Sigmoid colon (tissue), 7 donors: ENCODE results near the gene PDGFRB. TPM values are rescaled to one million over a fixed set of nuclear protein-coding genes. Genes with fewer than 3 reads are reported as not detected.

Experiments
- DNase-seq: peaks from one replicate; pipeline ENCODE4 v3.0.0-alpha.2; 2019
- H3K27ac ChIP-seq, 4 donors: fragments of 200-600 bp; sonication (generic); one replicate each; pipeline ENCODE4 v1.5.1; 2016 to 2019; ENCODE audit warnings: mild to moderate bottlenecking in 1 of 4
- H3K27me3 ChIP-seq, 3 donors: fragments of 200-600 bp; sonication (generic); one replicate each; pipeline ENCODE4 v1.5.1; 2019; ENCODE audit warnings: mild to moderate bottlenecking in 1 of 3
- H3K36me3 ChIP-seq, 4 donors: fragments of 200-600 bp; sonication (generic); one replicate each; pipeline ENCODE4 v1.5.1; 2016 to 2019
- H3K4me1 ChIP-seq, 4 donors: fragments of 200-600 bp; sonication (generic); one replicate each; pipeline ENCODE4 v1.5.1; 2017 to 2019
- H3K4me3 ChIP-seq, 4 donors: fragments of 200-600 bp; sonication (generic); one replicate each; pipeline ENCODE4 v1.5.1; 2017 to 2019; ENCODE audit warnings: mild to moderate bottlenecking in 2 of 4, moderate library complexity in 1 of 4
- H3K9me3 ChIP-seq, 4 donors: fragments of 200-600 bp in 3 of 4; sonication (generic) in 3 of 4; one replicate each; pipeline versions ENCODE4 v1.5.1 to v1.6.1; 2013 to 2019
- EP300 ChIP-seq, 4 donors: sonication (generic); formaldehyde crosslinking; IDR thresholded peaks; one replicate each; pipeline ENCODE4 v1.6.1; 2017; ENCODE audit warnings: antibody characterized with exemption in 4 of 4
- POLR2A ChIP-seq, 2 donors: fragments of 450-650 bp; IDR thresholded peaks; one replicate each; pipeline ENCODE4 v1.6.1; 2016; ENCODE audit warnings: antibody characterized with exemption in 2 of 2, mild to moderate bottlenecking in 2 of 2, moderate library complexity in 2 of 2
- POLR2AphosphoS5 ChIP-seq, 4 donors: sonication (generic); formaldehyde crosslinking; IDR thresholded peaks; one replicate each; pipeline ENCODE4 v1.6.1; 2017; ENCODE audit warnings: antibody characterized with exemption in 4 of 4
- WGBS, 2 donors: extraction: QIAGEN DNeasy Blood & Tissue Kit; methylation state at CpG; one replicate each; pipeline ENCODE4 v1.1.7; 2013; 5-methylcytosine and 5-hydroxymethylcytosine counted together
- intact Hi-C: fragments of 100-400 bp; cut with DNase I; formaldehyde crosslinking; loops from one replicate; pipeline ENCODE4 v1.15.1; 2023
- polyA plus RNA-seq, 3 donors: library from polyadenylated mRNA; stranded (reverse); fragments of 200-250 nt; gene quantifications; one replicate each; pipeline ENCODE4 v1.2.3, GENCODE V29; 2013
- total RNA-seq, 4 donors: library from RNA; depleted of rRNA; stranded (reverse); fragments of >200 nt; gene quantifications; one replicate each; pipeline ENCODE4 v1.1.0, GENCODE V29; 2016
- TF ChIP-seq, protein P1 (sequence below), 4 experiments: fragments of 450-650 bp in 3 of 4; fragments of 200-600 bp in 1 of 4; IDR thresholded peaks; one replicate each; pipeline ENCODE4 v1.5.1; 2016 to 2019; ENCODE audit warnings: antibody characterized with exemption in 4 of 4, mild to moderate bottlenecking in 3 of 4, moderate library complexity in 2 of 4
- donor health status: healthy with polysubstance abuse.
- donor health status: Bipolar disorder and iron deficiency.
- donor health status: healthy.

Gene PDGFRB
- total and polyA plus RNA-seq, 7 donors, result 3.9 to 104 (median 54.9) TPM

DNA sequence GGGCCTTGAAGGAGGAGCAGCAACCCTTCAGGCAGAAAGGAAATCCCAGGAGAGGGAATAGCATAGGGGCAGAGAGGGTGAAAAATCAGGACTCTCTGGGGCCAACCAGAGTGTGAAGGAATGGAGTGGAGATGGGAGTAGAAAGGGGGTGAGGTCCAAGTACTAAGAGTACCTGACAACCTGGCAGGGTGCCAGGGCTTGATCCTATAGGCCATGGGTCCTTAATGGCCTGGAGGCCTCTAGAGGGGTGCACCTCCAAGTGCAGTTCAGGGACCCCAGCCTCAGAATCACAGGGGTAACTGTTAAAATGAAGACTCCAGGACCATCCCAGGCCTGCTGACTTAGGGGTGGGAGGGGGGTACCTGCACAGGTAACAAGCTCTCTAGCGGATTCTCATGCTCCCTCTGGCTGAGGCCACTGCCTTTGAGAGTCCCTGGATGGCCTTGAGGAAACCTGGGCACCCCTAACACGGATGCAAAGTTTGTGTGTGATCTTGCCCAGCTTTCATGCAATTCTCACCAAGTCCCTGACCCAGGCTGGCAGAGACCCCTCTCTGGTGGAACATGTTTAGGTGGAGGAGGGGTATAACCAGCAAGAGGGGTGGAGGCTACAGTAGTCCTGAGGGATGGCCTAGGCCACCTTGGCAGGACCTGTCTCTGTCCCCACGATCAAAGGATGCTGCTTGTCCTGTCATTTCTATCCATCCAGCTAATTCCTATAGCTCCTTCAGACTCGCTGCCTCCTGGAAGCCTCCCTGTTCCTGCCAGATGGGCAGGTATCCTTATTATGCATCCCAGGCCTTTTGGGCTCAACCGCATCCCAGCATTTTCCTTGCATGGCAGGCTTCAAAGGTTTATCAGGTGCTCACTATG lies 51.7 kb downstream of the PDGFRB start:
- Histone ChIP-seq H3K4me1 (no peaks in the 10 kb centered on the region), H3K9me3 (no peaks in the 10 kb centered on the region), H3K27ac (no peak overlapping the region), H3K4me3 (no peak overlapping the region), H3K36me3 (no peaks in the 10 kb centered on the region), H3K27me3 (no peaks in the 10 kb centered on the region)
- intact Hi-C loops, result no loop called here
- WGBS, 2 donors, result 82 to 93% methylated on average over 5 of the region's 5 CpGs
- TF ChIP-seq POLR2AphosphoS5 (IDR thresholded peaks at IDR 0.05) (no peak), EP300 (IDR thresholded peaks at IDR 0.05) (no peak), POLR2A (IDR thresholded peaks at IDR 0.05) (no peak)
- TF ChIP-seq, protein P1, sequence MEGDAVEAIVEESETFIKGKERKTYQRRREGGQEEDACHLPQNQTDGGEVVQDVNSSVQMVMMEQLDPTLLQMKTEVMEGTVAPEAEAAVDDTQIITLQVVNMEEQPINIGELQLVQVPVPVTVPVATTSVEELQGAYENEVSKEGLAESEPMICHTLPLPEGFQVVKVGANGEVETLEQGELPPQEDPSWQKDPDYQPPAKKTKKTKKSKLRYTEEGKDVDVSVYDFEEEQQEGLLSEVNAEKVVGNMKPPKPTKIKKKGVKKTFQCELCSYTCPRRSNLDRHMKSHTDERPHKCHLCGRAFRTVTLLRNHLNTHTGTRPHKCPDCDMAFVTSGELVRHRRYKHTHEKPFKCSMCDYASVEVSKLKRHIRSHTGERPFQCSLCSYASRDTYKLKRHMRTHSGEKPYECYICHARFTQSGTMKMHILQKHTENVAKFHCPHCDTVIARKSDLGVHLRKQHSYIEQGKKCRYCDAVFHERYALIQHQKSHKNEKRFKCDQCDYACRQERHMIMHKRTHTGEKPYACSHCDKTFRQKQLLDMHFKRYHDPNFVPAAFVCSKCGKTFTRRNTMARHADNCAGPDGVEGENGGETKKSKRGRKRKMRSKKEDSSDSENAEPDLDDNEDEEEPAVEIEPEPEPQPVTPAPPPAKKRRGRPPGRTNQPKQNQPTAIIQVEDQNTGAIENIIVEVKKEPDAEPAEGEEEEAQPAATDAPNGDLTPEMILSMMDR (IDR thresholded peaks at IDR 0.05), result no peak
- DNase-seq, result no peak

DNA sequence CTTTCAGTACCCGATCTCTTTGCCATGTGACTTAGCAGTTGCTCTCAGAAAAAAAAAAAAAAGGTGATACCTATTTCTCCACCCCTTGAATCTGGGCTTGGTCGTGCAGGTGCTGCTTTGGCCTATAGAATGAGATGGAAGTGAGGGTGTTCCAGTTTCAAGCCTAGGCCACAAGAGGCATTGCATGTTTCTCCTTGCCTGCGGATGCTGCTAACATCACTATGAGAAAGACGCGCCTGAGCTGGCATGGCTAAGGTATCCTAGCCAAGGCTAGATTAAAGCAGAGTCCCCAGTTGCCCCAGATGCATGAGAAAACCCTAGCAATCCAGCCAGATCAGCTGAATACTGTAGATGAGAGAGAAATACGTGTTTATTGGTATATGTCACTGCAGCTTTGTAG lies 54.6 kb downstream of the PDGFRB start:
- Histone ChIP-seq H3K4me3 (no peak overlapping the region), H3K4me1 (no peaks in the 10 kb centered on the region), H3K27ac (no peak overlapping the region), H3K36me3 (no peaks in the 10 kb centered on the region), H3K9me3 (no peaks in the 10 kb centered on the region), H3K27me3 (no peaks in the 10 kb centered on the region)
- WGBS, 2 donors, result 82% methylated on average over 6 of the region's 6 CpGs
- TF ChIP-seq, protein P1 (IDR thresholded peaks at IDR 0.05), result no peak
- TF ChIP-seq EP300 (IDR thresholded peaks at IDR 0.05) (no peak), POLR2A (IDR thresholded peaks at IDR 0.05) (no peak), POLR2AphosphoS5 (IDR thresholded peaks at IDR 0.05) (no peak)
- intact Hi-C loops, result no loop called here
- no peak for DNase-seq

DNA sequence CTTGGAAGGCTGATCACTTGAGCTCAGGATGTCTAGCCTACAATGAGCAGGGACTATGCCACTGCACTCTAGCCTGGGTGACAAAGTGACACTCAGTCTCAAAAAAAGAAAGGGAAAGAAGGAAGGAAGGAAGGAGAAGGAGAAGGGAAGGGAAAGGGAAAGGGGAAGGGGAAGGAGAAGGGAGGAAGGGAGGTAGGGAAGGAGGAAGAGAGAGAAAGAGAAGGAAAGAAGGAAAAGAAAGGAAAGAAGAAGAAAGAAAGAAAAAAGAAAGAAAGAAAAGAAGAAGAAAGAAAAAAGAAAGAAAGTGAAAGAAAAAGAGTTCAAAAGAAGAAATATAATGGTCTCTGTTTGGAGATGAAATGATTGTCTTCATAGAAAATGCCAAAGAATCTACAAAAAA lies 58.5 kb downstream of the PDGFRB start:
- no peak for DNase-seq
- TF ChIP-seq EP300 (IDR thresholded peaks at IDR 0.05), result no peak
- no peak for TF ChIP-seq POLR2AphosphoS5 (IDR thresholded peaks at IDR 0.05)
- no peak for TF ChIP-seq POLR2A (IDR thresholded peaks at IDR 0.05)
- TF ChIP-seq, protein P1 (IDR thresholded peaks at IDR 0.05), result no peak
- H3K27ac ChIP-seq, result no peak overlapping the region
- no peaks in the 10 kb centered on the region for H3K27me3 ChIP-seq
- no peak overlapping the region for H3K4me3 ChIP-seq
- no peaks in the 10 kb centered on the region for H3K9me3 ChIP-seq
- no peaks in the 10 kb centered on the region for H3K4me1 ChIP-seq
- H3K36me3 ChIP-seq, result no peaks in the 10 kb centered on the region
- intact Hi-C loops, result no loop called here

DNA sequence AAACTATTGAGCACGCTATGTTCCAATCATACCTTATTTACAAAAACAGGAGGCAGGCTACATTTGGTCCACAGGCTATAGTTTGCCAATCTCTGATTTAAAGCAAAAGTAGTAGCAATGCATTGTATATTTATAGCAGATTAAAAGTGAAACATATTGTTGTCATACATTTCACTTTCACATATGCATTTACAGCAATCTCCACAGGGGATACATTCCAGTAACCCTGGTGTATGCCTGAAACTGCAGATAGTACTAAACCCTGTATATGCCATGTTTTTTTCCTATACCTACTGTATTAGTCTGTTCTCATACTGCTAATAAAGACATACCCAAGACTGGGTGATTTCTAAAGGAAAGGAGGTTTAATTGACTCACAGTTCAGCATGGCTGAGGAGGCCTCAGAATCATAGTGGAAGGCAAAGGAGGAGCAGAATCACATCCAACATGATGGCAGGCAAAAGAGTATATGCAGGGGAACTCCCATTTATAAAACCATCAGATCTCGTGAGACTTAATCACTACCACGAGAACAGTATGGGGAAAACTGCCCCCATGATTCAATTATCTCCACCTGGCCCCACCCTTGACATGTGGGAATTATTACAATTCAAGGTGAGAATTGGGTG lies 63.4 kb downstream of the PDGFRB start:
- 48 to 74% methylated on average over 3 of the region's 3 CpGs for WGBS, 2 donors
- intact Hi-C loops, result no loop called here
- TF ChIP-seq EP300 (IDR thresholded peaks at IDR 0.05) (no peak), POLR2AphosphoS5 (IDR thresholded peaks at IDR 0.05) (no peak), POLR2A (IDR thresholded peaks at IDR 0.05) (no peak)
- TF ChIP-seq, protein P1 (IDR thresholded peaks at IDR 0.05), result no peak
- Histone ChIP-seq H3K4me3 (no peak overlapping the region), H3K36me3 (no peaks in the 10 kb centered on the region), H3K27me3 (peaks cover 0 to 3% (median 1%) of the 10 kb centered on the region in 3 donors), H3K9me3 (no peaks in the 10 kb centered on the region), H3K4me1 (no peaks in the 10 kb centered on the region), H3K27ac (no peak overlapping the region)
- no peak for DNase-seq
